ENCODE results near the gene TBX1.

- no peak for TF ChIP-seq CTCF (conservative IDR thresholded peaks at IDR 0.05)
- TF ChIP-seq ZFX (IDR thresholded peaks at IDR 0.05): no peak
These were observed 55.3 kb downstream of the TBX1 start for GRCh38 chr22:19815823-19816290.
